Motor neuron (in vitro differentiated cells): ENCODE data around the gene STK17B. TPM values are rescaled to one million over a fixed set of nuclear protein-coding genes. Genes with fewer than 3 reads are reported as not detected.

ENCODE experiments used
- ATAC-seq, 8 experiments: fragments of 200-7000 bp; cut with Tn5 transposase; replicated peaks in 6 of 8; 2 replicates each; pipeline ENCODE4 v1.8.0; 2021; ENCODE audit warnings: mild to moderate bottlenecking in 8 of 8, moderate library complexity in 8 of 8
- H3K27ac ChIP-seq, 2 donors: fragments of 250-450 bp; sonication (Bioruptor Pico); 2 replicates each; pipeline ENCODE4 v1.9.0; 2021; ENCODE audit warnings: antibody characterized with exemption in 2 of 2, mild to moderate bottlenecking in 2 of 2, moderate library complexity in 1 of 2
- H3K4me1 ChIP-seq, 2 donors: fragments of 250-450 bp; sonication (Bioruptor Pico); replicated peaks in 1 of 2; 2 replicates each; pipeline ENCODE4 v1.6.1; 2021; ENCODE audit warnings: antibody characterized with exemption in 2 of 2, mild to moderate bottlenecking in 2 of 2, moderate library complexity in 1 of 2
- H3K4me3 ChIP-seq, 5 donors: fragments of 250-450 bp; sonication (Bioruptor Pico); 2 replicates each; pipeline ENCODE4 v1.9.0; 2021; ENCODE audit warnings: antibody characterized with exemption in 5 of 5, mild to moderate bottlenecking in 5 of 5, moderate library complexity in 4 of 5
- WGBS, 10 experiments: fragments of 450-650 bp; shearing (Covaris generic); methylation state at CpG; one replicate each; pipeline ENCODE4 v1.0.0; 2022; 5-methylcytosine and 5-hydroxymethylcytosine counted together
- in situ Hi-C, 9 experiments: fragments of 400-800 bp; cut with MboI; loops; one replicate each; pipeline ENCODE4 v1.15.0; 2021; ENCODE audit warnings: low sequenced_read_pairs in 9 of 9, low pct_unique_long_range_greater_than_20kb in 2 of 9; ENCODE audit not compliant: unreplicated experiment in 9 of 9
- total RNA-seq, 8 experiments: library from RNA; unstranded; fragments of 300-600 nt; gene quantifications; 2 replicates each; pipeline versions ENCODE4 v1.2.3 to v1.2.4, GENCODE V29; 2022

STK17B gene
- total RNA-seq = 10 to 100 TPM in 2 of 8 experiments, 1 to 10 TPM in 6; 2.7 to 28.3 (median 5.8) TPM

- peak; percentile 88 to 92 (median 90) for ATAC-seq
- in situ Hi-C loops = no loop called here
- H3K4me1 ChIP-seq = peaks cover 0 to 2% of the 10 kb centered on the region in 2 donors
- H3K4me3 ChIP-seq = peak within 1 kb of the TSS; percentile 65 to 95 (median 74)
- H3K27ac ChIP-seq = peak within 1 kb of the TSS in 1 of 2 donors; percentile 48
- WGBS, 10 experiments = 0 to 2% (median 2%) methylated on average over 2 to 10 of the region's 72 CpGs; no CpG with 5 or more reads in 7 of the 10 experiments
Measured at GRCh38 chr2:196171248-196171871, at the start of gene STK17B. STK17B (minus strand) TSS chr2:196171578; CDS start chr2:196163383, 8,195 bp downstream.

- 67 to 100% (median 86%) methylated on average over 1 to 4 of the region's 4 CpGs; no CpG with 5 or more reads in 1 of the 10 experiments for WGBS, 10 experiments
- Histone ChIP-seq H3K27ac (no peak overlapping the region), H3K4me1 (no peaks in the 10 kb centered on the region), H3K4me3 (no peak overlapping the region)
- no peak for ATAC-seq
- in situ Hi-C loops = no loop called here
Measured at GRCh38 chr2:196220671-196221070, 49.3 kb upstream of the STK17B start.

GRCh38 chr2:196219671-196220070, 48.3 kb upstream of the STK17B start:
- Histone ChIP-seq H3K4me3 (no peak overlapping the region), H3K4me1 (no peaks in the 10 kb centered on the region), H3K27ac (no peak overlapping the region)
- ATAC-seq = no peak
- 65 to 100% (median 90%) methylated on average over 1 to 3 of the region's 3 CpGs; no CpG with 5 or more reads in 2 of the 10 experiments for WGBS, 10 experiments
- in situ Hi-C loops = no loop called here

- H3K4me1 ChIP-seq = no peaks in the 10 kb centered on the region
- 89 to 100% methylated on average over 1 of the region's 1 CpG; no CpG with 5 or more reads in 8 of the 10 experiments for WGBS, 10 experiments
Measured at GRCh38 chr2:196218106-196218505, 46.7 kb upstream of the STK17B start.

GRCh38 chr2:196217116-196217515, 45.7 kb upstream of the STK17B start:
- H3K4me3 ChIP-seq = no peak overlapping the region
- in situ Hi-C loops = no loop called here
- H3K27ac ChIP-seq = no peak overlapping the region
- WGBS, 10 experiments = 69 to 100% (median 96%) methylated on average over 2 to 4 of the region's 4 CpGs
- no peak for ATAC-seq
- H3K4me1 ChIP-seq = no peaks in the 10 kb centered on the region

More at GRCh38 chr2:196218106-196218505, 46.7 kb upstream of the STK17B start:
- in situ Hi-C loops = no loop called here
- no peak overlapping the region for H3K27ac ChIP-seq
- no peak for ATAC-seq
- no peak overlapping the region for H3K4me3 ChIP-seq

- WGBS, 10 experiments = 64 to 96% (median 87%) methylated on average over 1 to 6 of the region's 6 CpGs; no CpG with 5 or more reads in 1 of the 10 experiments
- in situ Hi-C loops = no loop called here
- no peak overlapping the region for H3K27ac ChIP-seq
- ATAC-seq = no peak
- H3K4me3 ChIP-seq = no peak overlapping the region
- peaks cover 0 to 7% of the 10 kb centered on the region in 2 donors for H3K4me1 ChIP-seq
Measured at GRCh38 chr2:196215376-196215775, 44.0 kb upstream of the STK17B start.

GRCh38 chr2:196214156-196214555, 42.8 kb upstream of the STK17B start:
- no peak overlapping the region for H3K4me3 ChIP-seq
- in situ Hi-C loops = no loop called here
- peaks cover 0 to 7% of the 10 kb centered on the region in 2 donors for H3K4me1 ChIP-seq
- no peak overlapping the region for H3K27ac ChIP-seq
- ATAC-seq = no peak

GRCh38 chr2:196213252-196213980, 42.0 kb upstream of the STK17B start:
- 17 to 100% (median 83%) methylated on average over 1 to 2 of the region's 3 CpGs; no CpG with 5 or more reads in 2 of the 10 experiments for WGBS, 10 experiments
- in situ Hi-C loops = no loop called here
- H3K27ac ChIP-seq = no peak overlapping the region
- peaks cover 0 to 7% of the 10 kb centered on the region in 2 donors for H3K4me1 ChIP-seq
- no peak for ATAC-seq
- no peak overlapping the region for H3K4me3 ChIP-seq

GRCh38 chr2:196208915-196209314, 37.5 kb upstream of the STK17B start:
- WGBS, 10 experiments = 50 to 94% (median 80%) methylated on average over 1 of the region's 1 CpG; no CpG with 5 or more reads in 1 of the 10 experiments
- Histone ChIP-seq H3K4me1 (peaks cover 0 to 7% of the 10 kb centered on the region in 2 donors), H3K27ac (no peak overlapping the region), H3K4me3 (no peak overlapping the region)
- ATAC-seq = no peak
- in situ Hi-C loops = no loop called here

- peaks cover 0 to 7% of the 10 kb centered on the region in 2 donors for H3K4me1 ChIP-seq
- H3K4me3 ChIP-seq = no peak overlapping the region
- peak in 1 of 8 experiments; percentile 15 for ATAC-seq
- no peak overlapping the region for H3K27ac ChIP-seq
- in situ Hi-C loops = no loop called here
- WGBS, 10 experiments = 83 to 100% (median 100%) methylated on average over 1 of the region's 1 CpG; no CpG with 5 or more reads in 4 of the 10 experiments
Measured at GRCh38 chr2:196206804-196207203, 35.4 kb upstream of the STK17B start.

- peak in 2 of 8 experiments; percentile 61 to 67 for ATAC-seq
- in situ Hi-C loops = no loop called here
- Histone ChIP-seq H3K4me1 (peaks cover 0 to under 1% of the 10 kb centered on the region in 2 donors), H3K4me3 (no peak overlapping the region), H3K27ac (no peak overlapping the region)
Measured at GRCh38 chr2:196205881-196206435, 34.6 kb upstream of the STK17B start.

GRCh38 chr2:196205011-196205766, 33.8 kb upstream of the STK17B start:
- Histone ChIP-seq H3K4me3 (no peak overlapping the region), H3K4me1 (no peaks in the 10 kb centered on the region), H3K27ac (no peak overlapping the region)
- in situ Hi-C loops = no loop called here
- WGBS, 10 experiments = 80 to 100% (median 87%) methylated on average over 2 to 5 of the region's 5 CpGs
- ATAC-seq = no peak
